Mesodermal cell (in vitro differentiated cells): ENCODE data around the gene UROC1.

Experiments
- H3K27ac ChIP-seq: 2 replicates; pipeline ENCODE4 v1.7.0; 2013; ENCODE audit warnings: mild to moderate bottlenecking, low read depth, low read length, moderate library complexity; ENCODE audit not compliant: severe bottlenecking
- H3K36me3 ChIP-seq: 2 replicates; pipeline ENCODE4 v1.7.1; 2013; ENCODE audit warnings: mild to moderate bottlenecking, low read length, moderate library complexity; ENCODE audit not compliant: control insufficient read depth, insufficient read depth
- H3K4me1 ChIP-seq: one replicate; pipeline ENCODE4 v1.7.1; 2013; ENCODE audit warnings: mild to moderate bottlenecking, low read length; ENCODE audit not compliant: insufficient read depth, control insufficient read depth, poor library complexity, severe bottlenecking
- H3K4me3 ChIP-seq: 2 replicates; pipeline ENCODE4 v1.7.0; 2013; ENCODE audit warnings: low read length, control low read depth, mild to moderate bottlenecking; ENCODE audit not compliant: insufficient read depth, poor library complexity, severe bottlenecking; ENCODE audit errors: extremely low read depth
- H3K9me3 ChIP-seq: 2 replicates; pipeline ENCODE4 v1.7.1; 2013; ENCODE audit warnings: mild to moderate bottlenecking, low read length, moderate library complexity; ENCODE audit not compliant: control insufficient read depth
- WGBS, 2 experiments: methylation state at CpG; one replicate each; pipeline ENCODE4 v1.1.5; 2013; ENCODE audit warnings: missing lambda C conversion rate in 2 of 2; ENCODE audit not compliant: insufficient coverage in 2 of 2; 5-methylcytosine and 5-hydroxymethylcytosine counted together

Gene UROC1

DNA sequence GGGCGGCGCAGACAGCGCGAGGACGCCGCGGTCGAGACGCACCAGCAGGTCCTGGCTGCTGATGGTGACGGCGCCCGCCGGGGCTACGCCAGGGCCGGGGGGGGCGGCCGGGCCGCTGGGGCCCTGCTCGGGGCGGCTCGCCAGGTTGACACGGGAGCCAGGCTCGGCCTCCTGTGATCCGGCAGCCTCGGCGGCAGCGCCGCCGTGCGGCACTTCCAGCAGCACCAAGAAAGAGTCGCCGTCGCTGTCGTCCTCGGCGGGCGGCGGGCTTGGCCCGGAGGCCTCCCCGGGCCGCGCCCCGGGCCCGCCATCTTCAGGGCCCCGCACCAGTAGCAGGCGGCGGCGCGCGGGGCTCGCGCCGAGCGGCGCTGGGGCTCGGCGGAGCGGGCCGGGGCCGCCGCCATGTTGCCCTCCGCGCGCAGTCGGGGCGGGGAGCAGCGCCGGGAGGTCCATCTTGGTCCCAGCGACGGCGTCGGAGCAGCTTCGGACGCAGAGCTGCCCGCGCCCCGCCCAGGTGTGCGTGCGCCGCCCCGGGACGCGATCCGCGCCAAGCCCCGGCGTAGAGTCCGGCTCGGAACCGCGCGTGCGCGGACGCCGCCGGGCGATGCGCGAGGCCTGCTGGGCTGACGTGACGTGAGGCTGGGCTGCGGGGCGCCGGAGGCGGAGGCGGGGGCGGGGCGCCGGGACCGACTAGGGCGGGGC lies 42.0 kb downstream of the UROC1 start, which contains the start of gene ZXDC:
ZXDC (minus strand) TSS at position 479 of the 702 bp plus-strand sequence; CDS start at position 453, 26 bp downstream.
- H3K4me3 ChIP-seq, result peak within 1 kb of the TSS; percentile 58
- H3K4me1 ChIP-seq, result peaks cover 18% of the 10 kb centered on the region
- H3K9me3 ChIP-seq, result no peaks in the 10 kb centered on the region
- H3K27ac ChIP-seq, result peak within 1 kb of the TSS; percentile 79
- peaks cover 10% of the 10 kb centered on the region for H3K36me3 ChIP-seq
- WGBS, 2 experiments, result 1% methylated on average over 63 to 71 of the region's 112 CpGs

DNA sequence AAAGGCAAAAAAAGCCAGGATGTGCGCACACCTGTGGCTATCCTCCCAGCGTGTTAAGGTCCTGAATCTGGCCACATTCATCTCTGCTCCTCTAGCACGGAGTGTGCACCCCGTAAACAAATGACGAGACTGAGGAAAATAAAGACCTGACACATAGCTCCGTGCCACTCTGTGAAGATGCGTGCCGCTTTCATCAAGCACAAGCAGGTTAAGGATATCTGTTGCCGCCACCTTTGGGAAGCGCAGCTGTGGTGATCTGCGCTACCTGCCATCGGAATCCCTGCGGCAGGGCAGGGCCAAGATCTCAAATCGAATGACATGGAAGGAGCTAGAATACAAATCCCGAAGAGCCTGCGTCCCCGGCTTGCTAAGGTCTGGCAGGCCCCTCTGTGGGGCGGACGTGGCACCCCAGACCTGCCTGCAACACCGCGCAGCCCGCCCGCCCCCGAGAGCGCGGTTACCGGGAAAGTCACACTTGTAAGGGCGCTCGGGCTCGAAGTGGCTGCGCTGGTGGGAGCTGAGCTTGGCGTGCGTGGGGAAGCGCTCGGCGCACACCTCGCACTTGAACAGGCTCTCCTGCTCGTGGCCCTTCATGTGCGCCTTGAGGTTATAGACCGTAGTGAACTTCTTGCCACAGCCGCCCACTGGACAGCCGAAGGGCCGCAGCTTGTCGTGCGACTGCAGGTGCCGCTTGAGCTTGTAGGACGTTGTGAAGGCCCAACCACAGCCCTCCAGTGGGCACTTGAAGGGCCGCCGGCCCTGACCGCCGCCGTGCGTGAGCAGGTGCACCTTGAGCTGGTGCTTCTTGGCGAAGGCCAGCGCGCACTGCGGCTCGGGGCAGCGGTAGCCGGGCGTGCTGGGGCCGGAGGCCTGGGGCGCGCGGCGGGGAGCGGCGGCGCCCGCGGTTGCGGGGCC lies 42.8 kb downstream of the UROC1 start:
- WGBS, 2 experiments, result 8 to 12% methylated on average over 55 to 66 of the region's 72 CpGs
- H3K4me1 ChIP-seq, result peaks cover 18% of the 10 kb centered on the region
- H3K27ac ChIP-seq, result no peak overlapping the region
- no peaks in the 10 kb centered on the region for H3K9me3 ChIP-seq
- H3K36me3 ChIP-seq, result peaks cover 18% of the 10 kb centered on the region
- peak overlapping the region; percentile 58 for H3K4me3 ChIP-seq

DNA sequence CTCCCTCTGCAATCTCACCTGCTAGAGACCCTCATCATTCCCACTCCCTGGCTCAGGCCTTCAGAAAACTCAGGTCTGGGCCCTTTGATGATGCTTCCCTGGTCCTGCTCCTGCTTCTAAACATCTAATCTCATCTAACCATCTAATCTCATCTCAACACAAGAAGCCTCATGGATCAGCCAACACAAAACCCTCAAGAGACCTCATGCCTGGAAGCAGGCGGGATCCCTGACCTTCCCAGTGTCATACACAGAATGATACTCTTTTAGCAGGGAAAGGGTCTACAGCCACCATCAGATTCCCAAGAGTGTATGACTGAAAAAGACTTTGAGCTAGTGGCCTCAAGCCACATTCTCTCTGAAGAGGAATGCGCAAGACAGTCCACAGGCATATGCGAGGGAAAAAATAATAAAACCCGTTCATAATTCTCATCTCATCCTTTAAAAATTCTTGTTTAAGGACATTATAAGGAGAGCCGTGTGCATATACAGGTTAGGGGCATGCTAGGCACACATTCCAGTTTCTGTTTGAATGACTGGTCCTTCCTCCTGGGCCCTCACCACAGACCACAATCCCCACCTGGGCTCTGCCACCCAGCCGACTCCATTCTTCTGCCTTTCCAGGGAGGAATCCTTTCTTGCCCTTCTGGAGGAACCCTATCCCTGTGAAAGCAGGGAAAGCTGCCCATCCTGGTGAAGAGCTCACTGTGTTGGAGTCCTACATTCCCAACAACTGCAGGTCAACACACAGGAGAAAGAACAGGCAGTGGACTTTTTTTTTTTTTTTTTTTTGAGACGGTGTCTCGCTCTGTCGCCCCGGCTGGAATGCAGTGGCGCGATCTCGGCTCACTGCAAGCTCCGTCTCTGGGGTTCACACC lies 44.0 kb downstream of the UROC1 start:
- Histone ChIP-seq H3K9me3 (no peaks in the 10 kb centered on the region), H3K27ac (no peak overlapping the region), H3K4me3 (peak overlapping the region; percentile 9), H3K4me1 (peaks cover 18% of the 10 kb centered on the region), H3K36me3 (peaks cover 30% of the 10 kb centered on the region)
- WGBS, 2 experiments, result 100% methylated on average over 1 to 7 of the region's 14 CpGs

DNA sequence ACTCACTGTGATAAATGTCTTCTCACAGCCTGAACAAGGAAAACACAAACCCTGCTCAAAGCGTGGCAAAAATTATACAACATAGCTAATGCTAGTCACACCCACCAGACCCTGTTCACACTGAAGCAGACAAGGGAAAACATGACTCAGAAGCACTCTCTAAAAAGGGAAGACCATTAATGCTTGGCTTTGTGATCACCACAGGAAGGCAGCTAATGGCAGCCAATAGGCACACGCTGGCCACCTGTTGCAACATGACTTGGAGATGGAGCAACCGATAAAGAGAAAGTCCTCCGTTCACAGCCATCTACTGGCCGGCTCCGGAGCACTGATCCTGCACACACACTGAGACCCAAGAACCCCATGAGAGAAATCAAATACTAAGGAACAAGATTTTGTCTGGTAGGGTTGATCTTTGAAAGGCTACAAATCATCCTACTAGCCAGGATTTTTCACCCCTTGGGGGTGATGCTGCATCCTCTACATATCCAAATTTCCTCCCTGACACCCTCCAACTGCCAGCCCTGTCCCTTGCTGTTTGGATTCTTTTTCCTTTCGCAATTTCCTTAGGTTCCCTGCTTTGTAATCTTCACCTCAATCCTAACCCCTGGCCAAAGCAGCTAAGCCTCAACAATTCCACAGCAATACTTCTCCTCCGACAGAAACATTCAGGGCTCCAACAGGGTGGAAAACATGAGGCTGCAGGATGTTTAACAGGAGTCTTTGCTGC lies 45.1 kb downstream of the UROC1 start:
- Histone ChIP-seq H3K4me3 (no peak overlapping the region), H3K4me1 (peaks cover 18% of the 10 kb centered on the region), H3K36me3 (peaks cover 41% of the 10 kb centered on the region), H3K27ac (peak overlapping the region; percentile 11), H3K9me3 (no peaks in the 10 kb centered on the region)
- WGBS, 2 experiments, result 75 to 87% methylated on average over 5 to 6 of the region's 8 CpGs

DNA sequence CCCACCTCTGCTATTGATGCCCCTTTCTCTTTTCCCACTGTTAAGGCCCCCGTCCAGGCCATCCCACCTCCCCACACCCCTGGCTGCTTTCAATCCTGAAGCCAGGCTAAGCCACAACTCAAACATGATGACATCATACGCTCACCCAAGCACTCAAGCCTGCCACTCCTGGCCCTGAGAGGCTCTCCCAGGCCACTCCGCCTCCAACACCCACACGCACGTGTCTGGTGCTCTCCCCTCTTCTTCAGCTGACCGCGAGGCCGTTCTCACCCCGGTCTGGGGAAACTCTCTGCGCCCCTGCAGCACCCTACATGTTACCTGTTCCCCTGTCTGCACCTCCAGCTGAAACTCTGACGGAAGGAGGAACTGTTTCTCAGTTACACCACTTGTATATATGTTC lies 48.1 kb downstream of the UROC1 start:
- no peaks in the 10 kb centered on the region for H3K9me3 ChIP-seq
- WGBS, 2 experiments, result 85 to 96% methylated on average over 6 to 9 of the region's 11 CpGs
- H3K36me3 ChIP-seq, result peaks cover 71% of the 10 kb centered on the region
- peaks cover 18% of the 10 kb centered on the region for H3K4me1 ChIP-seq
- no peak overlapping the region for H3K27ac ChIP-seq
- no peak overlapping the region for H3K4me3 ChIP-seq

DNA sequence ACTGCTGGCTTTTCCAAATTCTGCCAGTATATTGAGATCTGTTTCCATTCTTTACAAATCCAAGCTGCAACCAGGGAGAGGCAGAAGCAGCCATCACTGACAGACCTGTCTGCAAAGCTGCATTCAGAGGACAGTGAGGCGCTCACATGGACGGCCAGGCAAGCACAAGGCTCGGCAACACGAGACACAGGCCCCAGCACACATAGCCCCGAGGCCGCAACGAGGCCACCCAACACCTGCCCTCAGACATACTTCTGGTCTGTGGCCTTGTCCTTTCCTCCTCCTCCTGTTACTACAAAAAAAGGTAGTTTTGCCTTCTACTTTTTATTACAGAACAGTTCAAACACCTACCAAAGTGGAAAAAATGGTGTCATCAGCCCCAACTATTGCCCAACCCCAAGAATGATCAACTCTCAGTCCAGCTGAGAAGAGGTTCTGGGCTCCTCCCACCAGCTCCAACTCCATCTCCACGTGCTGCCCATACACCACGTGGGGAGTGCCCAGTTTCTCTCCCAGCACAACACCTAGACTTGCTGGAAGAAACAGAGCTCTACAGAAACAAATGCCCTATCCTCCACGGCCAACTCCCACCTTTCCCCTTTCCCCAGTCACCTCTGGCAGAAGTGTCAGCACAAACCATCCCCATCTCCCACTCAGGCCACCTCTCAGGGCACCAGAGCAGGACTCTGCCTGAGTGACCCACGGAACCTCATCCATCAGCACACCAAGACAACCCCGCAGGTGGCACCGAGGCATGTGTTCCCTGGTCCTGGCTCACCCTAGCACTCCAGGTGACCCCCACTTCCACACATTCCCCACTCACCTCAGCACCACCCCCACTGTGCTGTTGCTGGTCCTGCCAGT lies 49.3 kb downstream of the UROC1 start:
- whole genome bisulfite sequencing, 2 experiments, result 91% methylated on average over 11 to 13 of the region's 13 CpGs
- no peaks in the 10 kb centered on the region for H3K9me3 ChIP-seq
- H3K36me3 ChIP-seq, result peaks cover 82% of the 10 kb centered on the region
- H3K27ac ChIP-seq, result no peak overlapping the region
- H3K4me1 ChIP-seq, result peaks cover 14% of the 10 kb centered on the region
- no peak overlapping the region for H3K4me3 ChIP-seq

DNA sequence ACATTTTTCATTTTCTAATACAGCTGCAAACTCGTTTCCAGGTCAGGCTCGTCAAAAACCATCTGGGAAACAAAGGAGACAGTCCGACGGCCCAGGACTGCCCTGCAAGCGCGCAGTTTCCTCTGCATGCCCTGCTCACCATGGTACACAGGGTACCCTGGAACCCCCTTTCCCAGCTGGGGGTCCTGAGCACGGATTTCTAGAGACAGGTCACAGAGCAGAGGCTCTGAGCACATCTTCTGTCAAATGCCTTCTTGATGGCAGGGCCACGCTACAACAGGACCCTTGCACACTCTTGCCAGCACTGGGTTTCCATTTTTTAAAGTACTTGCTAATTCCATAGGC lies 50.0 kb downstream of the UROC1 start:
- Histone ChIP-seq H3K4me3 (no peak overlapping the region), H3K9me3 (no peaks in the 10 kb centered on the region), H3K27ac (no peak overlapping the region), H3K4me1 (peaks cover 7% of the 10 kb centered on the region), H3K36me3 (peaks cover 88% of the 10 kb centered on the region)
- WGBS, 2 experiments, result 79 to 87% methylated on average over 8 of the region's 8 CpGs

DNA sequence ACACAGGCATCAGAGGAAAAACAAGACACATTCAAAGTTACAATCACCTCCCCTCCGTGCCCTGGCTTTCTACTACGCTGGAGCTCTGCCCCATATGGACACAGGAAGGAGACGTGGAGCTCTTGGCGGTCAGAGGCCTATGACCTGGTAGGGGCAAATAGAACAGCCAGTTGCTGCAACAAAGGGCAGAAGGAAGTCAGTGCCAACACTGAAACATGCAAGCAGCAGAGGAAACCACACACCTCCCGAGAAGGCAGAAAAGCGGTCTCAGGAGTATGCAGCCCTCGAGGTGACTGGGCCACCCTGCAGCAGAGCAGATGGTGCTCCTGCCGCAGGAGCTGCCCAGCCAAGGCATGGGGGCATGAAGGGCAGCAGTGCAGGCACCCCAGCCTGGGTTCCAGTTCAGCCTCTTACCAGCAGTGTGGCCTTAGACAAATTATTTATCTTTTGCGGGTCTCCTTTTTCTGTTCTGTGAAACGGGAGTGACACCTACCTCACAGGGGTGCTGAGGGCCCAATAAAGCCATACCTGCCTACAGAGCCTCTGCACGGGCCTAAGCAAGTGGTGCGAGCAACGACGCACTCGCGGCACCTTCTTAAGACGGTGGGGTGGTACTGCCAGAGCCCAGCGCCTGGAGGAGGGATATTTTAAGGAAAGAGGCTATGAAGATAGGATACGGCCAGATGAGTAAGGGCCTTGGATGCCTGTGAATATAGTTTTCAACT lies 50.5 kb downstream of the UROC1 start:
- H3K9me3 ChIP-seq, result no peaks in the 10 kb centered on the region
- H3K27ac ChIP-seq, result no peak overlapping the region
- H3K4me1 ChIP-seq, result peaks cover 1% of the 10 kb centered on the region
- 89 to 94% methylated on average over 13 to 16 of the region's 19 CpGs for WGBS, 2 experiments
- H3K4me3 ChIP-seq, result no peak overlapping the region
- H3K36me3 ChIP-seq, result peaks cover 94% of the 10 kb centered on the region

DNA sequence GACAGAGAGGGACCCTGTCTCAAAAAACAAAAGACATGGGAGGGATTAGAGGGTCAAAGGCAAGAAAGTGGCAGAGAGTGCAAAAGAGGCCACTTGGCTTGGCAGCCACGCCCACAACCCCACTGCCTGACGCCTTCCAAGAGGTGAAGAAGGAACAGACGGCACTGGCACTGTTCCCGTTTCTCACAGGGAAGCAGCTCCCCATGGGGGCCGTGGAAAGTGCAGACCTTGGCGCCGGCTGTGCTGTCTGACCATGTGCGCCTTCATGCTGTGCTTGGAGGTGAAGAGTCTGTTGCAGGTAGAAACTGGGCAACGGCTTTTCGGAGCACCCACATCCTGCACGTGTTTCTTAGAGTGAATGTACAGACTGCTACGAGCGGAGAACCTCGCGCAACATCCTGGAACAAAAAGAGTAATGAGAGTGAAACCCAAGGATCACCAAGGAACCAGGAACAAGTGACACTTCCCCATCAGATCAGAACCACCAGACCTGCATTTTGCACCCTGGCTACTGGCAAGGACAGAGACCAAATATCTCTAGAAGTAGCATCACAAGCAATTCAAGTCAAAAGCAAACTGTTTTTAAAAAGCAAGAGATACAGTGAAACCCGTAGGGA lies 51.5 kb downstream of the UROC1 start:
- WGBS, 2 experiments, result 94 to 96% methylated on average over 14 to 15 of the region's 16 CpGs
- Histone ChIP-seq H3K36me3 (peaks cover 99% of the 10 kb centered on the region), H3K9me3 (no peaks in the 10 kb centered on the region), H3K4me3 (no peak overlapping the region), H3K27ac (no peak overlapping the region), H3K4me1 (no peaks in the 10 kb centered on the region)
